ENCODE data around the gene RCHY1. TPM values are rescaled to one million over a fixed set of nuclear protein-coding genes. Genes with fewer than 3 reads are reported as not detected.
"Not testable (repeated sequence)": the region's sequence is repeated elsewhere in the genome, so short reads cannot be mapped to it uniquely, and the experiment has no call there.

Gene RCHY1
- total RNA-seq, 2 experiments from 2014 or later: 28.5 to 34.1 TPM

DNA sequence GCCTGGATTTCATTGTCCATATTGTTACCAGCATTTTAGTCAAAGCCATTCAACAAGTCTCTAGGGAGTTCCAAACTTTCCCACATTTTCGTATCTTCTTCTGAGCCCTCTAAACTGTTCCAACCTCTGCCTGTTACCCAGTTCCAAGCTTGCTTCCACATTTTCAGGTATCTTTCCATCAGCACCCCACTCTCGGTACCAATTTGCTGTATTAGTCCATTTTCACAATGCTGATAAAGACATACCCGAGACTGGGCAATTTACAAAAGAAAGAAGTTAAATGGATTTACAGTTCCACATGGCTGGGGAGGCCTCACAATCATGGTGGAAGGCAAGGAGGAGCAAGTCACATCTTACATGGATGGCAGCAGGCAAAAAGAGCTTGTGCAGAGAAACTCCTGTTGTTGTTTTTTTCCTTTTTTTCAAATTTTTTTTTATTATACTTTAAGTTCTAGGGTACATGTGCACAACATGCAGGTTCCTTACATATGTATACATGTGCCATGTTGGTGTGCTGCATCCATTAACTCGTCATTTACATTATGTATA is 19.2 kb upstream of the RCHY1 start:
- Mint-ChIP-seq H3K36me3 (peaks cover 57% of the 10 kb centered on the region), H3K9me3 (ENCODE audit: low read depth) (peaks cover 11% of the 10 kb centered on the region)
- H3K4me1 Mint-ChIP-seq, H3K27me3 Mint-ChIP-seq, ATAC-seq, CTCF ChIA-PET, DNase-seq, H3K27ac Mint-ChIP-seq, H3K4me3 Mint-ChIP-seq: not testable (repeated sequence)

DNA sequence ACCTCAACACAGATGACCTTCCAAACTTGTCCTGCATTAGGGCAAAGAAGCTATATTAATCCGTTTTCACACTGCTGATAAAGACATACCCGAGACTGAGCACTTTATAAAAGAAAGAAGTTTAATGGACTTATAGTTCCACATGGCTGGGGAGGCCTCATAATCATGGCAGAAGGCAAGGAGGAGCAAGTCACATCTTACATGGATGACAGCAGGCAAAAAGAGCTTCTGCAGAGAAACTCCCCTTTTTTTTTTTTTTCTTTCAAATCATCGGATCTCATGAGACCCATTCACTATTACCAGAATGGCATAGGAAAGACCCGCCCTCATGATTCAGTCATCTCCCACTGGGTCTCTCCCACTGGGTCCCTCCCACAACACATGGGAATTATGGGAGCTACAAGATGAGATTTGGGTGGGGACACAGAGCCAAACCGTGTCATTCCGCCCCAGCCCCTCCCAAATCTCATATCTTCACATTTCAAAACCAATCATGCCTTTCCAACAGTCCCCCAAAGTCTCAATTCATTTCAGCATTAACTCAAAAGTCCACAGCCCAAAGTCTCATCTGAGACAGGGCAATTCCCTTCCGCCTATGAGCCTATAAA is 17.4 kb upstream of the RCHY1 start:
- ATAC-seq, H3K27me3 Mint-ChIP-seq, H3K27ac Mint-ChIP-seq, H3K4me1 Mint-ChIP-seq, DNase-seq, H3K4me3 Mint-ChIP-seq: not testable (repeated sequence)
- CTCF ChIA-PET: interaction anchor here (1.3 kb wide), 1 partner anchor 14 kb away, joined by 3 read pairs; no protein-coding TSS in a partner anchor
- Mint-ChIP-seq H3K9me3 (ENCODE audit: low read depth) (peaks cover 11% of the 10 kb centered on the region), H3K36me3 (peaks cover 59% of the 10 kb centered on the region)

- Mint-ChIP-seq H3K4me1 (no peaks in the 10 kb centered on the region), H3K27ac (no peak overlapping the region), H3K9me3 (ENCODE audit: low read depth) (peaks cover 11% of the 10 kb centered on the region), H3K4me3 (no peak overlapping the region), H3K36me3 (peaks cover 63% of the 10 kb centered on the region), H3K27me3 (no peaks in the 10 kb centered on the region)
- DNase-seq (no peak), ATAC-seq (no peak)
- CTCF ChIA-PET: interaction anchor here (1.3 kb wide), 1 partner anchor 15 kb away, joined by 3 read pairs; no protein-coding TSS in a partner anchor
These were observed 16.5 kb upstream of the RCHY1 start for GRCh38 chr4:75530556-75531322.

- ATAC-seq: no peak
- CTCF ChIA-PET: no interaction called here
These were observed 13.3 kb upstream of the RCHY1 start for GRCh38 chr4:75527482-75527881.

DNA sequence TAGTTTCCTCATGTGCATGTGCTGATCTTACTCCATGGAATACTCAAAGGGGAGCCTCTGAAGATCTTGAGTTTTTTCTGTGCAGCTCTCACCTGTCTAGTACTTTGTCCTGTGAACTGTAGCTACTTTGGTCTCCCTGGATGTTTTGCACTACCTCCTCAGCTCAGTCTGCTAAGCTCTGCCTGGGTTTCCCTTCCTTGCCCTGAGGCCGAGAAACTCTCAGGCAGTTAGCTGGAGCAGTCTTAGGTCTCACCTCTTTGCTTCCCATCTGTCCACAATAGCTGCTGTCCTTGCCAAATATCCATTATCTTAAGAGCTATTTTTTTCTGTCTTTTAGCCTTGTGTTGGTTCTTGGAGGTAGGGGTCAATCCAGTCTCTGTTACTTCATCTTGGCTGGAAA is 11.7 kb upstream of the RCHY1 start:
- no peak overlapping the region for H3K27ac Mint-ChIP-seq
- no peaks in the 10 kb centered on the region for H3K9me3 Mint-ChIP-seq (ENCODE audit: low read depth)
- no peaks in the 10 kb centered on the region for H3K27me3 Mint-ChIP-seq
- no peak for DNase-seq
- H3K36me3 Mint-ChIP-seq: peaks cover 60% of the 10 kb centered on the region
- peaks cover 4% of the 10 kb centered on the region for H3K4me1 Mint-ChIP-seq
- no peak overlapping the region for H3K4me3 Mint-ChIP-seq
- no peak for ATAC-seq
- CTCF ChIA-PET: interaction anchor here (0.9 to 1.2 kb wide), 3 partner anchors 11 to 322 kb away, joined by 3 to 5 read pairs (median 4); no protein-coding TSS in a partner anchor

More at GRCh38 chr4:75527482-75527881, 13.3 kb upstream of the RCHY1 start:
- no peak overlapping the region for H3K4me3 Mint-ChIP-seq
- H3K27me3 Mint-ChIP-seq: no peaks in the 10 kb centered on the region
- no peak for DNase-seq
- peaks cover 68% of the 10 kb centered on the region for H3K36me3 Mint-ChIP-seq
- peaks cover 4% of the 10 kb centered on the region for H3K4me1 Mint-ChIP-seq
- no peak overlapping the region for H3K27ac Mint-ChIP-seq
- H3K9me3 Mint-ChIP-seq (ENCODE audit: low read depth): peaks cover 4% of the 10 kb centered on the region

DNA sequence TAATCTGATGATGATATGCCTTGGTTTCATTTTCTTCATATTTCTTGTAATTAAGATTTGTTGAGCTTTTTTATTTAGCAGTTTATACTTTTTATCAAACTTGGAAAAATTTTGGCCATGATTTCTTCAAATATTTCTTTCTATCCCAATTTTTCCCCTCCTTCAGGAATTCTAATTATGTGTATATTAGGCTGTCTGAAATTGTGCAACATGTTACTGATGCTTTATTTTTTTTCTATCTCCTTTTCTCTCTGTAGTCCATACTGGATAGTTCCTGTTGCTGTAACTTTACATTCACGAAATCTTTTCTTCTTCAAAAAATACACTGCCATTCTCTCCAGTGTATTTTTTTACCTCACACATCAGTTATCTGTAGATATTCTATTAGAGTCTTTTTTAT is 10.9 kb upstream of the RCHY1 start:
- H3K36me3 Mint-ChIP-seq: peaks cover 59% of the 10 kb centered on the region
- peaks cover 6% of the 10 kb centered on the region for H3K4me1 Mint-ChIP-seq
- H3K27ac Mint-ChIP-seq: no peak overlapping the region
- no peaks in the 10 kb centered on the region for H3K9me3 Mint-ChIP-seq (ENCODE audit: low read depth)
- ATAC-seq (no peak), DNase-seq (no peak)
- H3K4me3 Mint-ChIP-seq: no peak overlapping the region
- CTCF ChIA-PET: no interaction called here
- H3K27me3 Mint-ChIP-seq: no peaks in the 10 kb centered on the region

- not testable (repeated sequence) for H3K4me3 Mint-ChIP-seq
These were observed 5.2 kb upstream of the RCHY1 start for GRCh38 chr4:75519452-75519851.

GRCh38 chr4:75516144-75516543 is 1.9 kb upstream of the RCHY1 start:
- Mint-ChIP-seq H3K36me3 (peaks cover 35% of the 10 kb centered on the region), H3K9me3 (ENCODE audit: low read depth) (no peaks in the 10 kb centered on the region), H3K27me3 (no peaks in the 10 kb centered on the region), H3K4me3 (no peak overlapping the region), H3K27ac (no peak overlapping the region), H3K4me1 (peaks cover 30% of the 10 kb centered on the region)
- DNase-seq (no peak), ATAC-seq (no peak)
- CTCF ChIA-PET: no interaction called here

More at GRCh38 chr4:75519452-75519851, 5.2 kb upstream of the RCHY1 start:
- ATAC-seq; H3K27me3 Mint-ChIP-seq; DNase-seq; H3K9me3 Mint-ChIP-seq (ENCODE audit: low read depth); H3K27ac Mint-ChIP-seq; CTCF ChIA-PET: not testable (repeated sequence)
- peaks cover 31% of the 10 kb centered on the region for H3K4me1 Mint-ChIP-seq
- H3K36me3 Mint-ChIP-seq: peaks cover 53% of the 10 kb centered on the region

DNA sequence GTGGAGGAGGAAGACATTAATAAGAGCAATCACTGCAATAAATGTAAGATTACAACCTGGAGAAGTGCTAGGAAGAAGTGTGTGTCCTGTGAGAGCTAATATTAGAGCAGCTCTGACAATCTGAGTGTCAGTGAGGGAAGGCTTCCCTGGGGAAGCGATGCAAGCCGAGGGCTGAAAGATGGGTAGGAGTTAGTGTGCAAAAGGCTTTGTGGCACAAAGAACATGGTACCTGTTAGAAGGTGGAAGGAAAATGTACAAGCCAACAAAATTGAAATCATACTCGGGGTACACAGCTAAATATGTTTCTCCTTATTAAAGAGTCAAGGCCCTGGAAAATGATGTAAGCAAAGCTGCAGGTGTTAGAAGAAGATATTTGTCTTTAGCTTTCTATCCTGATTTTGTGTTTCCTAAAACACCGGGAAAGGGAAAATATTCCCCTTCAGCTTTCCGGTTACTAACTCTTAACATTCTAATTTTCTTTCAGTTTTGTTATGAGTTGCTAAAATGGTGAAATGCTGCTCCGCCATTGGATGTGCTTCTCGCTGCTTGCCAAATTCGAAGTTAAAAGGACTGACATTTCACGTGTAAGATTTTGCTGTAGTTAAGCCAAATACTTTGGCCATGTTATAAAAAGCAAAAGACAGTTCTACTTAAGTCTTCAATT is 878 bp upstream of the RCHY1 start:
- peaks cover 34% of the 10 kb centered on the region for H3K36me3 Mint-ChIP-seq
- H3K9me3 Mint-ChIP-seq (ENCODE audit: low read depth): no peaks in the 10 kb centered on the region
- peaks cover 37% of the 10 kb centered on the region for H3K4me1 Mint-ChIP-seq
- H3K27me3 Mint-ChIP-seq: no peaks in the 10 kb centered on the region
- H3K4me3 Mint-ChIP-seq: no peak overlapping the region
- CTCF ChIA-PET: interaction anchor here (0.7 to 1.2 kb wide), 4 partner anchors 11 to 209 kb away, joined by 3 to 5 read pairs (median 4); partner anchors contain the start of gene USO1
- no peak overlapping the region for H3K27ac Mint-ChIP-seq
- DNase-seq (peak; percentile 60), ATAC-seq (no peak)

DNA sequence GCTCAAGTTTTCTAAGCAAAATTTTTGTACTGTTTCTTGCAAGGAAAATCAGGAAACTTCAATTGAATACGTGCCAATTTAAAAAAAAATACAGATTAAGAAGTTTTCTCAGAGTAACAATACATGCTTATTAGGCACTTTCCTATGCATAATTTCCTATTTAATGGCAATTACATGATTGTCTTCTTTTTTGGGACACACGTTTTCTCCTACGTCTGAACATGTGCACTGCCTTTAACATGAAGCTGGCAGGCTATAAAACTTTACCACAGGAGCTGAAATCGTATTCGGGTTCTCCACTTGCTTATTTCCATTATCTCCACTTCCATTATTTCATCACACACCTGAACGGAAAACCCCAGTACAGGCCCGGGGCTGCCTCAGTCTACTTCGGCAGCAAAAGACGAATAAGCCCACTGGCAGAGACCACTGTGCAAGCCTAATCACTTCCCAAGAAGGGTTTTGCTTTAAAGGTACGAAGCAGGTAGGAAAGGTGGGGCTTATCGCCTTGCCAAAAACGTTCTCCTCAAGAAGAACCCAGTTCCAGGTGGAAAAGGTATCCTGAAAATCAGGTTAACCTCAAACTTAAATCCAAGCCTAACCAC is 575 bp downstream of the RCHY1 start:
- peak; percentile 43 for DNase-seq
- H3K9me3 Mint-ChIP-seq (ENCODE audit: low read depth): no peaks in the 10 kb centered on the region
- peaks cover 44% of the 10 kb centered on the region for H3K4me1 Mint-ChIP-seq
- no peak overlapping the region for H3K27ac Mint-ChIP-seq
- CTCF ChIA-PET: interaction anchor here (0.6 to 1.6 kb wide), 6 partner anchors 14 to 532 kb away, joined by 3 to 4 read pairs (median 4); partner anchors contain the start of genes ODAPH and USO1
- no peak for ATAC-seq
- no peaks in the 10 kb centered on the region for H3K27me3 Mint-ChIP-seq
- peaks cover 35% of the 10 kb centered on the region for H3K36me3 Mint-ChIP-seq
- H3K4me3 Mint-ChIP-seq: no peak overlapping the region

DNA sequence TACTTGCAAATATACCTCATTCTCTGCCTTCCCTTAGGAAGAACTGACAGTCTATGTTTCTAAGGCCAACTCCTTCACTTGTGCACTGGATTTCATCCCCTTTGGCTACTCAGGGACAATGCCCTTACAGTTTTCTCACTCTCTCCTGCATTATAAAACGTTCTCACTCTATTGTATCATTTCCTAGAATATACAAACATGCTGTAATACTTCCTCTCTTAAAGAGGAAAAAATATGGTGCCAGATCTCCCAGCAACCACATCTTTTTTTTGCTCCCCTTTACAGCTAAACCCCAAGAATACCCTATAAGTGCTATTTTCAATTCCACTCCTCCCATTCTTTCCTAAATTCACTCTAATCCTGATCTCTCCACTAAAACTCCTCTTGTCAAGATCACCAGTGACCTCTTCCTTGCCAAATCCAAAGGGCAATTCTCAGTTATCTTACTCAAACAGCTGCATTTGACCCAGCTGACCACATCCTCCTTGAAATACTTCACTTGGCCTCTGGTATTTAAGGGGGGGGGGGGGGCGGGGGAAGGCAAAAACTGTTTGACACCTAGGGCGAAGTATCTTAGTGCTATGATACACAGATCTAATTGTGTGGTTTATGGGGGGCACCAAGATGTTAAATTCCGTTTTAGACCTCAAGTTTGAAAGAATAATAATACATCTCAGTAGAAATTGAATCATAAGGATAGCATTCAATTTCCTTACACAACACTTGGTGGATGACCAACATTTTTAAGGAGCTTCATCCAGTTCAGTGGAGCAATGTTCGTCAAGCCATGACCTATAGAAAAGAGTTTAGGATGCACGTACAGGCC is 1.6 kb downstream of the RCHY1 start:
- H3K4me1 Mint-ChIP-seq: peaks cover 38% of the 10 kb centered on the region
- peaks cover 31% of the 10 kb centered on the region for H3K36me3 Mint-ChIP-seq
- no peaks in the 10 kb centered on the region for H3K27me3 Mint-ChIP-seq
- no peak overlapping the region for H3K27ac Mint-ChIP-seq
- CTCF ChIA-PET: interaction anchor here (0.6 to 1.6 kb wide), 6 partner anchors 21 to 531 kb away, joined by 3 to 5 read pairs (median 4); partner anchors contain the start of genes CDKL2, ODAPH and USO1
- ATAC-seq: no peak
- DNase-seq: peak; percentile 48
- no peak overlapping the region for H3K4me3 Mint-ChIP-seq
- no peaks in the 10 kb centered on the region for H3K9me3 Mint-ChIP-seq (ENCODE audit: low read depth)

GRCh38 chr4:75511841-75512240 is 2.4 kb downstream of the RCHY1 start:
- H3K4me3 Mint-ChIP-seq: no peak overlapping the region
- CTCF ChIA-PET: interaction anchor here (1.6 kb wide), 1 partner anchor 118 kb away, joined by 5 read pairs; the partner anchor contains the start of gene CDKL2

More at GRCh38 chr4:75511841-75512240, 2.4 kb downstream of the RCHY1 start:
- H3K9me3 Mint-ChIP-seq (ENCODE audit: low read depth): no peaks in the 10 kb centered on the region
- DNase-seq (no peak), ATAC-seq (no peak)
- H3K27ac Mint-ChIP-seq: no peak overlapping the region
- no peaks in the 10 kb centered on the region for H3K27me3 Mint-ChIP-seq
- H3K4me1 Mint-ChIP-seq: peaks cover 39% of the 10 kb centered on the region
- H3K36me3 Mint-ChIP-seq: peaks cover 32% of the 10 kb centered on the region

Data from activated CD8-positive, alpha-beta memory T cell treated with anti-CD3 and anti-CD28 coated beads, Interleukin-2, amount 10 ng/mL, durations not matched to agents 7 days and 5 days (primary cell).